ENCODE data around the gene ITGA4. TPM values are rescaled to one million over a fixed set of nuclear protein-coding genes. Genes with fewer than 3 reads are reported as not detected.

ITGA4 gene
- total RNA-seq, 1 experiment from 2014 or later, result 17.8 TPM

DNA sequence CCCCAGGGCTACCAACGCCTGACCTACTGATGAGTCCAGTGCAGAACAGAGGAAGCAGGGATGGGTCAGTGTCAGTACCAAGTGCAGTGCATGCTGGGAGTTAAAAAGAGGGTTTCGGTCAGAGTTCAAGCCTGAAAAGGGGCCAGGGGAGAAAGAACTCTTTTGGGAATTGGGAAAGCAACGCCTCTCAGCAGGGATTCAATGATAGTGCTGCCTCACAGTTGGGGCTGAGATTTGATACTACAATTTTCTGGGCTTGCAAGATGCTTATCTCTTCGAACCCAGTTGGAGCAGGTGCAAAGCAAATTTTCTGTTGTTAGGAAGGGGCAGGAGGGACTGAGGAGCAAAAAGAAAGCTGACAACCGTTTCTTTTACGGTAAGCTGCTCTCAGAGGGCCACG is 117.1 kb downstream of the ITGA4 start:
- no peak for DNase-seq (ENCODE audit: low spot score)

GRCh38 chr2:181575024-181575649 is 118.0 kb downstream of the ITGA4 start:
- no peak for DNase-seq (ENCODE audit: low spot score)

GRCh38 chr2:181575650-181576025 is 118.5 kb downstream of the ITGA4 start:
- no peak for DNase-seq (ENCODE audit: low spot score)

GRCh38 chr2:181576431-181576830 is 119.2 kb downstream of the ITGA4 start:
- DNase-seq (ENCODE audit: low spot score), result no peak

- DNase-seq (ENCODE audit: low spot score), result no peak
Measured at GRCh38 chr2:181578829-181579228, 121.6 kb downstream of the ITGA4 start.

DNA sequence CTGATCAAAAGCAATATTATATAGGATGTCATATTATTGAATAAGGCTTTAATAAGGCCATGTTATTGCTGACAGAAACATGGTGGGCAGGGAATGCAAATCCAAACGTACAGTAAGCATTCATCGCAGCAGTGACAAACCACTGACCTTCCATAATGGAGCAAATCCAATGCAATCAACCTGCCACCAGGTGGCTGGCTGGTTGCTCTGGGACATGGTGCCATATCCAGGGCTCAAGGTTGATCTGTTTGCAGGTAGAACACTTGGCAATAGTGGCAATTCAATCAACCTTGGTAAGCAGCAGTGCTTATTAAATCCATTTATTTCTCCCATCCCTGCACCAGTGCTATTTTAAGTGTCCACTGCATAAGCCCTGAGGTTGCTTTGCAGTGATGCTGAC is 124.3 kb downstream of the ITGA4 start:
- DNase-seq (ENCODE audit: low spot score), result no peak

- DNase-seq (ENCODE audit: low spot score), result no peak
Measured at GRCh38 chr2:181585732-181586131, 128.5 kb downstream of the ITGA4 start.

Other genes with a start within 250 kb of the ITGA4 start
- gene CERKL, start 199.7 kb downstream of the ITGA4 start, total RNA-seq (2014; rRNA removed; shearing (Covaris generic)), result 0.71 and 1.2 TPM in 2 replicates
- not detected in 2 replicates for gene NEUROD1, start 223.1 kb downstream of the ITGA4 start, total RNA-seq (2014; rRNA removed; shearing (Covaris generic))

Data from A172 (cell line).